HEK293 (cell line): ENCODE results near the gene ADGRB3.

Experiments used
- BCL11A ChIP-seq: fragments of 450-650 bp; formaldehyde crosslinking; IDR thresholded peaks from 2 replicates; pipeline ENCODE4 v1.5.1; 2016; ENCODE audit warnings: low read depth, missing biosample characterization, missing genetic modification characterization
- CTCF ChIP-seq: fragments of 450-650 bp; formaldehyde crosslinking; IDR thresholded peaks from 2 replicates; pipeline ENCODE4 v1.5.1; 2016; ENCODE audit warnings: missing biosample characterization, missing genetic modification characterization
- FEZF1 ChIP-seq: fragments of 450-650 bp; formaldehyde crosslinking; IDR thresholded peaks from 2 replicates; pipeline ENCODE4 v1.5.1; 2016; ENCODE audit warnings: missing biosample characterization, missing genetic modification characterization
- HIC1 ChIP-seq: fragments of 450-650 bp; formaldehyde crosslinking; IDR thresholded peaks from 2 replicates; pipeline ENCODE4 v1.5.1; 2016; ENCODE audit warnings: missing biosample characterization, missing genetic modification characterization
- PBX3 ChIP-seq: sonication (generic); formaldehyde crosslinking; IDR thresholded peaks from 2 replicates; pipeline ENCODE4 v1.8.1; 2022; ENCODE audit warnings: mild to moderate bottlenecking, moderate library complexity, missing genetic modification reagents
- YY1 ChIP-seq: fragments of 450-650 bp; formaldehyde crosslinking; IDR thresholded peaks from 2 replicates; pipeline ENCODE4 v1.5.1; 2018; ENCODE audit warnings: missing biosample characterization, missing genetic modification characterization
- ZBTB11 ChIP-seq: fragments of 450-650 bp; formaldehyde crosslinking; conservative IDR thresholded peaks from 2 replicates; pipeline ENCODE4 v1.5.1; 2016; ENCODE audit warnings: low read depth, missing biosample characterization, missing genetic modification characterization
- ZNF18 ChIP-seq: fragments of 450-650 bp; formaldehyde crosslinking; IDR thresholded peaks from 2 replicates; pipeline ENCODE4 v1.5.1; 2016; ENCODE audit warnings: missing biosample characterization, missing genetic modification characterization
- ZNF37A ChIP-seq: fragments of 450-650 bp; IDR thresholded peaks from 2 replicates; pipeline ENCODE4 v1.5.1; 2018; ENCODE audit warnings: missing biosample characterization, missing genetic modification characterization
- ZSCAN5A ChIP-seq: fragments of 450-650 bp; formaldehyde crosslinking; IDR thresholded peaks from 2 replicates; pipeline ENCODE4 v1.5.1; 2016; ENCODE audit warnings: missing biosample characterization, missing genetic modification characterization

- TF ChIP-seq ZNF37A (tag by site-specific recombination) (no peak), ZBTB11 (no peak), FEZF1 (no peak), ZNF18 (tag by site-specific recombination) (no peak), YY1 (tag by site-specific recombination) (no peak), HIC1 (tag by site-specific recombination) (no peak), CTCF (tag by site-specific recombination) (no peak), PBX3 (no peak), BCL11A (tag by site-specific recombination) (no peak), ZSCAN5A (tag by site-specific recombination) (no peak)
These were observed 391.6 kb downstream of the ADGRB3 start for GRCh38 chr6:69026715-69027114.
